HG02973 (cell line): ENCODE measurements around the gene AGMAT.

Experiments
- ATAC-seq: cut with Tn5 transposase; IDR thresholded peaks from one replicate; pipeline ENCODE4 v1.9.1; 2021; ENCODE audit warnings: moderate library complexity; ENCODE audit not compliant: unreplicated experiment

AGMAT gene

DNA sequence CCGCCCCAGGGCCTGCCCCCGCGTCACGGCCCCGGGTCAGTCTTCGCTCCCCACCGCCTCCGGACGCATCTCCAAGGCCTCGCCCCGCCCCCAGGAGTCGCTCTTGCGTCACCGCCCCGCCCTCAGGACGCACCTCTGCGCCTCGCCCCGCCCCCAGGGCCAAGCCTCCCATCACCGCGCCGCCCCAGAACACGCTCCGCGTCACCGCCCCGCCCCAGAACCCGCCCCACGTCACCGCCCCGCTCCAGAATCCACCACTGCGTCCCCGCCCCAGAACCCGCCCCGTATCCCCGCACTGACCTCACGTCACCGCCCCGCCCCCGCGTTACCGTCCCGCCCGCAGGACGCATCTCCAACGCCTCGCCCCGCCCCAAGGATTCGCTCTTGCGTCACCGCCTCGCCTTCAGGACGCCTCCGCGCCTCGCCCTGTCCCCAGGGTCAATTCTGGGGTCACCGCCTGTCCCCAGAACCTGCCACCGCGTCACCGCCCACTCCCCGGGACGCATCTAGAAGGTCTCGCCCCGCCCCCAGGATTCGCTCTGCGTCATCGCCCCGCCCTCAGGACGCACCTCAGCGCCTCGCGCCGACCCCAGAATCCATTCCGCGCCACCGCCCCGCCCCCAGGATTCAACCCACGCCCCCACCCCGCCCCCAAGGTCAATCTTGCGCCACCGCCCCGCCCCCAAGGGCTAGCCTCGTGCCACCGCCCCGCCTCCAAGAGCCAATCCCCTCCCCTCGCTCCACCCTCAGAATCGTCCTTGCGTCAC, 60.4 kb downstream of the AGMAT start:
- ATAC-seq, result peak; percentile 37

DNA sequence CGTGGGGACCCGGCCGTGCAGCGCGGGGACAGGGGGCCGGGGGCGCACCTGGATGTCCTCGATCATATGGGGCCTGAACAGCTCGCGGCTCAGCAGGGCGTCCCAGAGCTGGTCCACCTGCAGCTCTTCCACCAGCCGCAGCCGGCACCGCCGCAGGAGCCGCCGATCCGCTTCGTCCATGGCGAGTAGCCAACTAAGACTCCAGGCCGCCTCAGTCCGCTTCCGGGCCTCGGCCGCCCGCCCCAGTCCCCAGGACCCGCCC, 60.9 kb downstream of the AGMAT start, which contains the start of gene CASP9:
TSS of gene CASP9 (minus strand) at position 195 of the 262 bp plus-strand sequence. CDS start at position 180, 15 bp downstream.
- ATAC-seq, result no peak

DNA sequence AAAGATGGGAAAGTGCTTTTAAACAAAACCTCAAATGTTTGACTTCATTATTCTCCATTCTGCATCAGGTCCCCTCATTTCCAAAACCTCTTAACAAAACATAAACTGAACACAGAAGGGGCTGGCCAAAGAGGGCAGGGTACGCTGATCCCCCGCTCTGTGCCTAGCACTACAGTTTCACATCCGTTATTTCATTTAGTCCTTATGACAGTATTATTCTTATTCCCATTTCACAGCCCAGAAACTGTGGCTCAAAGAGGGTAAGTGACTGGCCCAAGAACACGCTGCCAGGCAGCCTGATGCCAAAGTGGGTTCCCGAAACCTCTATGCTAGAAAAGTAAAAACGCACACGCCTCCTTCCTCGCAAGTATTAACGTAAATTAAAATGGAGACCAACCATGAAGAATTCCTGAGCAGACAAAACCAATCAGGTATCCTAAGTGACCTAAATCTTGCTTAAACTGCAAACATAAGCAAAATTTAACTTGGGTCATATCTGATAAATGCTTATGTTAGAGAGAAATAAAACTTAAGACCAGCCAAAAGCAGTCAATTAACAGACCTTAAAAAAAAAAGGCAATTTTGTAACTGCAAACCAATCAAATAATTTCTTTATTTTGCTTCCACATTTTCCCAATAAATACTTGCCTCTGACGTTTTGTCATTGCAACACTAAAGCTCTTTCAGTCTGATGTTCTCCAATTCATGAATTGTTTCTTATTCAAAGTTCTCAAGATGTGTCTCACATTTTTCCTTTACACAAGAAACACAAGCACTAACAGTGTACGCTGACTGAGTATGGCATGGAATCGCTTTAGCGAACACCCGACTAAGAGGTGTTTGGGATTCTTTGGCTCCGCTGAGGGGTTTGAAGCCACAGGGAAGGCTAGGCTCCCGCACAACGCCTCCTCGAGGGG, 61.5 kb downstream of the AGMAT start:
- ATAC-seq, result no peak

DNA sequence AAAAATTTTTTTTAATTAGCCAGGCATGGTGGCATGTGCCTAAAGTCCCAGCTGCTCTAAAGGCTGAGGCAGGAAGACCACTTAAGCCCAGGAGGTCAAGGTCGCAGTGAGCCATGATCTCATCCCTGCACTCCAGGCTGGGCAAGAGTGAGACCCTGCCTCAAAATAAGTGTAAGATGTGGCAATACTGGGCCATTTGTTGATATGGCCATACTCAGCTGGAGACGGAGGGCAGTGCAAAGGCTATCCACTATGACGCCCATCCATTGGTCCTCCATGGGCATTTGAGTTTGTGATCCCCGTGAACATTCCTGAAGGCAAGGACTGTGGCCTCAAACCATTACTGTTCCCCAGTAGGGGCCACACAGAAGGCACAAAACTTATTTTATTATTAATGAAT, 62.3 kb downstream of the AGMAT start:
- ATAC-seq, result no peak
